Femur (tissue), 1 donor: ENCODE data around the gene RITA1.

Source experiments
- DNase-seq: peaks from one replicate; pipeline ENCODE4 v3.0.0-alpha.2; 2017

RITA1 gene

GRCh38 chr12:113154351-113154973, 31.1 kb upstream of the RITA1 start:
- no peak for DNase-seq

GRCh38 chr12:113155060-113155459, 30.5 kb upstream of the RITA1 start:
- DNase-seq, result no peak

- no peak for DNase-seq
These were observed 29.9 kb upstream of the RITA1 start for GRCh38 chr12:113155646-113156045.

GRCh38 chr12:113157218-113157859, 28.2 kb upstream of the RITA1 start:
- no peak for DNase-seq

GRCh38 chr12:113158439-113159203, 26.9 kb upstream of the RITA1 start:
- DNase-seq, result no peak

GRCh38 chr12:113159937-113160336, 25.6 kb upstream of the RITA1 start:
- DNase-seq, result no peak

GRCh38 chr12:113161415-113162016, 24.0 kb upstream of the RITA1 start:
- DNase-seq, result no peak

GRCh38 chr12:113162102-113163029, 23.2 kb upstream of the RITA1 start:
- no peak for DNase-seq

- no peak for DNase-seq
These were observed 22.5 kb upstream of the RITA1 start for GRCh38 chr12:113163030-113163360.

- DNase-seq, result no peak
These were observed 21.5 kb upstream of the RITA1 start for GRCh38 chr12:113164014-113164413.

- no peak for DNase-seq
These were observed 19.7 kb upstream of the RITA1 start for GRCh38 chr12:113165521-113166450.

- DNase-seq, result no peak
These were observed 17.7 kb upstream of the RITA1 start for GRCh38 chr12:113167868-113168267.

- DNase-seq, result no peak
These were observed 15.8 kb upstream of the RITA1 start for GRCh38 chr12:113169697-113170096.

- no peak for DNase-seq
These were observed 15.1 kb upstream of the RITA1 start for GRCh38 chr12:113170457-113170856.

GRCh38 chr12:113170926-113171325, 14.6 kb upstream of the RITA1 start:
- DNase-seq, result no peak

GRCh38 chr12:113171543-113171942, 14.0 kb upstream of the RITA1 start:
- no peak for DNase-seq

GRCh38 chr12:113172185-113172584, 13.3 kb upstream of the RITA1 start:
- DNase-seq, result no peak

- DNase-seq, result no peak
These were observed 12.3 kb upstream of the RITA1 start for GRCh38 chr12:113173081-113173698.

GRCh38 chr12:113174461-113175384, 10.8 kb upstream of the RITA1 start:
- peak; percentile 75 for DNase-seq

- no peak for DNase-seq
These were observed 6.5 kb upstream of the RITA1 start for GRCh38 chr12:113179023-113179422.
